Right lobe of liver (tissue), 6 donors: ENCODE measurements around the gene ZFAND3. TPM values are rescaled to one million over a fixed set of nuclear protein-coding genes. Genes with fewer than 3 reads are reported as not detected.

Source experiments
- ATAC-seq, 4 donors: fragments of 200-7000 bp; cut with Tn5 transposase; one replicate each; pipeline ENCODE4 v1.9.1; 2020; ENCODE audit warnings: mild to moderate bottlenecking in 4 of 4, moderate library complexity in 4 of 4
- DNase-seq, 3 donors: peaks; one replicate each; pipeline ENCODE4 v3.0.0-alpha.2; 2020
- H3K27ac ChIP-seq, 3 donors: fragments of 200-600 bp; one replicate each; pipeline ENCODE4 v1.8.0; 2022
- H3K27me3 ChIP-seq, 2 donors: fragments of 200-600 bp; one replicate each; pipeline ENCODE4 v1.8.0; 2022
- H3K36me3 ChIP-seq, 4 donors: fragments of 200-600 bp; sonication (generic) in 1 of 4; one replicate each; pipeline versions ENCODE4 v1.5.1 to v1.8.0; 2017 to 2022; ENCODE audit warnings: control low read depth in 1 of 4
- H3K4me1 ChIP-seq, 4 donors: fragments of 200-600 bp; sonication (generic) in 1 of 4; one replicate each; pipeline versions ENCODE4 v1.5.1 to v1.8.0; 2017 to 2022; ENCODE audit warnings: control low read depth in 1 of 4
- H3K4me3 ChIP-seq, 3 donors: fragments of 200-600 bp; one replicate each; pipeline ENCODE4 v1.8.0; 2022
- H3K9me3 ChIP-seq, 4 donors: fragments of 200-600 bp; sonication (generic) in 1 of 4; one replicate each; pipeline versions ENCODE4 v1.5.1 to v1.8.0; 2017 to 2022; ENCODE audit warnings: control low read depth in 1 of 4
- CTCF ChIP-seq, 4 donors: fragments of 200-600 bp in 3 of 4; fragments of 450-650 bp in 1 of 4; IDR thresholded peaks; one replicate each; pipeline versions ENCODE4 v1.5.1 to v1.8.0; 2016 to 2022; ENCODE audit warnings: antibody characterized with exemption in 4 of 4, mild to moderate bottlenecking in 2 of 4
- POLR2A ChIP-seq: fragments of 450-650 bp; IDR thresholded peaks from one replicate; pipeline ENCODE4 v1.6.1; 2017; ENCODE audit warnings: antibody characterized with exemption, mild to moderate bottlenecking
- WGBS: methylation state at CpG from one replicate; pipeline ENCODE4 v1.1.6; 2018; ENCODE audit warnings: low coverage, low lambda C conversion rate; ENCODE audit not compliant: insufficient coverage; ENCODE audit errors: missing lambda C conversion rate; 5-methylcytosine and 5-hydroxymethylcytosine counted together
- intact Hi-C, 2 donors: fragments of 100-400 bp; cut with DNase I; formaldehyde crosslinking; loops; one replicate each; pipeline versions ENCODE4 v1.11.2 to v1.14.1; 2022
- total RNA-seq, 6 experiments: library from RNA; depleted of rRNA in 2 of 6; stranded (reverse); fragments of >200 nt in 2 of 6; fragmentation: NEBNext Ultra II Directional in 3 of 6; extraction: Animal tissue kit (Norgen Biotek cat#: 25700) in 3 of 6; gene quantifications; one replicate each; pipeline versions ENCODE4 v1.1.0 to v1.2.4, GENCODE V29; 2016 to 2023
- donor health status: DM: no; HTN: yes; CAD: no.
- donor health status: DM: no; HTN: no; CAD: no.
- donor health status: DM: no; HTN: no; CAD: no.
- donor health status: DM: no; HTN: yes; CAD: no.
- donor health status: DM: no; HTN: yes; CAD: no.

The ZFAND3 gene
- total RNA-seq, 6 experiments from 2014 or later, result 43.1 to 66.5 (median 53.2) TPM

GRCh38 chr6:37800703-37801604 lies 18.6 kb upstream of the ZFAND3 start:
- H3K4me3 ChIP-seq, result no peak overlapping the region
- TF ChIP-seq POLR2A (no peak), CTCF (IDR thresholded peaks at IDR 0.05) (no peak)
- WGBS, result 73% methylated on average over 9 of the region's 10 CpGs
- intact Hi-C loops, result no loop called here
- H3K4me1 ChIP-seq, result peaks cover 0 to 50% (median 19%) of the 10 kb centered on the region in 4 donors
- H3K27ac ChIP-seq, result no peak overlapping the region
- ATAC-seq, result no peak
- H3K9me3 ChIP-seq, result no peaks in the 10 kb centered on the region
- H3K36me3 ChIP-seq, result no peaks in the 10 kb centered on the region
- no peaks in the 10 kb centered on the region for H3K27me3 ChIP-seq
- DNase-seq, result no peak

DNA sequence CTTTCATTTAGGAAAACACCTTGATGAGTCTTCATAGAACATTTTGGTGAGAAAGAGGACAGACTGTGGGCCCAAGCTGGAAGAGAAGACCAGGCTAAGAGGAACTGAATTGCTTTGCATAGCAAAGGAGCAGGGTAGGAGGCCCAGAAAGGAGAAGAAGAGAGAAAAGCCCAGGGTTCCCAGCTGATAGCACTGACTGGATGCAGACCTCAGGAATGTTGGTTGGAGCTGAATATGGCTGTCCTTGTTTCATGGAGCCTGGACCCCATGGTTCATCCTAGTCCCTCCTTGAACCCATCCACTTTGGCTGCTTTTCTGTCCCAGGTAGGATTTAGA lies 18.0 kb upstream of the ZFAND3 start:
- no peak for DNase-seq
- intact Hi-C loops, result no loop called here
- Histone ChIP-seq H3K4me3 (no peak overlapping the region), H3K27ac (no peak overlapping the region), H3K27me3 (no peaks in the 10 kb centered on the region), H3K36me3 (no peaks in the 10 kb centered on the region), H3K4me1 (peaks cover 0 to 44% (median 16%) of the 10 kb centered on the region in 4 donors), H3K9me3 (no peaks in the 10 kb centered on the region)
- TF ChIP-seq POLR2A, result no peak
- no peak for TF ChIP-seq CTCF (IDR thresholded peaks at IDR 0.05)
- ATAC-seq, result no peak

GRCh38 chr6:37802810-37803209 lies 16.7 kb upstream of the ZFAND3 start:
- Histone ChIP-seq H3K4me3 (no peak overlapping the region), H3K27ac (no peak overlapping the region), H3K36me3 (no peaks in the 10 kb centered on the region), H3K4me1 (peaks cover 0 to 33% (median 16%) of the 10 kb centered on the region in 4 donors), H3K27me3 (no peaks in the 10 kb centered on the region), H3K9me3 (no peaks in the 10 kb centered on the region)
- TF ChIP-seq POLR2A (no peak), CTCF (IDR thresholded peaks at IDR 0.05) (no peak)
- DNase-seq (no peak), ATAC-seq (no peak)
- 74% methylated on average over 2 of the region's 2 CpGs for WGBS
- intact Hi-C loops, result no loop called here

GRCh38 chr6:37804586-37804985 lies 14.9 kb upstream of the ZFAND3 start:
- DNase-seq (no peak), ATAC-seq (no peak)
- H3K27me3 ChIP-seq, result no peaks in the 10 kb centered on the region
- peaks cover 0 to 17% (median 8%) of the 10 kb centered on the region in 4 donors for H3K4me1 ChIP-seq
- 100% methylated on average over 1 of the region's 1 CpG for WGBS
- H3K4me3 ChIP-seq, result no peak overlapping the region
- TF ChIP-seq CTCF (IDR thresholded peaks at IDR 0.05), result no peak
- TF ChIP-seq POLR2A, result no peak
- intact Hi-C loops, result no loop called here
- no peaks in the 10 kb centered on the region for H3K36me3 ChIP-seq
- H3K27ac ChIP-seq, result no peak overlapping the region
- H3K9me3 ChIP-seq, result no peaks in the 10 kb centered on the region
